PC-9 (cell line): Measurements from ENCODE around the gene SEL1L3. TPM values are rescaled to one million over a fixed set of nuclear protein-coding genes. Genes with fewer than 3 reads are reported as not detected.

Source experiments
- BruUV-seq: library from RNA; stranded (reverse); fragments of 400-500 nt; replicated peaks from 2 replicates; lab custom pipeline; 2021; lab: Mats Ljungman, UMichigan
- CTCF ChIA-PET: fragments of 300-600 bp; sonication (Branson Sonifier 250); formaldehyde crosslinking; loops from one replicate; lab custom pipeline; 2022; ENCODE audit warnings: antibody characterized with exemption; lab: Charles Lee
- POLR2A ChIA-PET: fragments of 300-600 bp; sonication (Branson Sonifier 250); formaldehyde crosslinking; loops from one replicate; lab custom pipeline; 2022; ENCODE audit warnings: antibody characterized with exemption; ENCODE audit not compliant: unreplicated experiment; lab: Charles Lee
- DNase-seq, 2 experiments: peaks; one replicate each; pipeline versions ENCODE4 v3.0.0 to v3.0.0-alpha.2; 2015 to 2022; ENCODE audit warnings: mixed read lengths in 1 of 2
- H2AFZ ChIP-seq: fragments of 200-600 bp; sonication (generic); 2 replicates; pipeline ENCODE4 v1.8.1; 2017; ENCODE audit warnings: antibody characterized with exemption
- H3F3A ChIP-seq: fragments of 200-600 bp; sonication (generic); 2 replicates; pipeline ENCODE4 v1.8.1; 2017; ENCODE audit warnings: antibody characterized with exemption, mild to moderate bottlenecking, low read depth; ENCODE audit not compliant: insufficient read depth
- H3K27ac ChIP-seq: fragments of 200-600 bp; sonication (generic); 2 replicates; pipeline ENCODE4 v1.6.1; 2016; ENCODE audit warnings: mixed run types
- H3K27me3 ChIP-seq: fragments of 200-600 bp; sonication (generic); 2 replicates; pipeline ENCODE4 v1.6.1; 2016; ENCODE audit warnings: low read depth, mixed run types; ENCODE audit not compliant: insufficient read depth
- H3K36me3 ChIP-seq: fragments of 200-600 bp; sonication (generic); 2 replicates; pipeline ENCODE4 v1.6.1; 2016; ENCODE audit warnings: low read depth, mixed run types
- H3K4me1 ChIP-seq: fragments of 200-600 bp; sonication (generic); replicated peaks from 2 replicates; pipeline ENCODE4 v1.6.1; 2016; ENCODE audit warnings: mixed run types; ENCODE audit not compliant: insufficient read depth
- H3K4me2 ChIP-seq: fragments of 200-600 bp; sonication (generic); 2 replicates; pipeline ENCODE4 v1.6.1; 2017; ENCODE audit warnings: mixed run types
- H3K4me3 ChIP-seq: fragments of 200-600 bp; sonication (generic); 2 replicates; pipeline ENCODE4 v1.6.1; 2016; ENCODE audit warnings: mixed run types
- H3K79me2 ChIP-seq: fragments of 200-600 bp; sonication (generic); 2 replicates; pipeline ENCODE4 v1.6.1; 2017; ENCODE audit warnings: low read depth, mixed run types
- H3K9me2 ChIP-seq: fragments of 200-600 bp; sonication (generic); 2 replicates; pipeline ENCODE4 v1.8.1; 2017; ENCODE audit warnings: mild to moderate bottlenecking; ENCODE audit not compliant: insufficient read depth
- H3K9me3 ChIP-seq: fragments of 200-600 bp; sonication (generic); 2 replicates; pipeline ENCODE4 v1.8.1; 2016; ENCODE audit warnings: low read depth; ENCODE audit not compliant: insufficient read depth
- H4K20me1 ChIP-seq: fragments of 200-600 bp; sonication (generic); 2 replicates; pipeline ENCODE4 v1.8.1; 2017; ENCODE audit not compliant: insufficient read depth
- CTCF ChIP-seq: fragments of 200-600 bp; sonication (generic); conservative IDR thresholded peaks from 2 replicates; pipeline ENCODE4 v1.6.1; 2017; ENCODE audit warnings: mixed run types, antibody characterized with exemption, mild to moderate bottlenecking, moderate library complexity
- EZH2 ChIP-seq: fragments of 200-600 bp; sonication (generic); IDR thresholded peaks from 2 replicates; pipeline ENCODE4 v1.8.0; 2017; ENCODE audit warnings: antibody characterized with exemption, low read depth
- intact Hi-C: fragments of 100-400 bp; cut with micrococcal nuclease; formaldehyde crosslinking; loops from one replicate; pipeline ENCODE4 v1.10.0; 2022; ENCODE audit not compliant: unreplicated experiment
- total RNA-seq: library from RNA; stranded (reverse); gene quantifications from 2 replicates; pipeline ENCODE4 v1.2.3, GENCODE V29; 2021

SEL1L3 gene
- total RNA-seq, 1 experiment from 2014 or later = 79.2 TPM

GRCh38 chr4:25776795-25777194 lies 86.0 kb downstream of the SEL1L3 start:
- CTCF ChIA-PET = no interaction called here
- Histone ChIP-seq H3K9me3 (no peaks in the 10 kb centered on the region), H3K4me1 (0 out of 2 replicates have a peak, but pooled peaks cover 3% of the 10 kb centered on the region), H3K36me3 (0 out of 2 replicates have a peak, but pooled peaks cover 15% of the 10 kb centered on the region), H3K4me2 (no peak overlapping the region), H3K4me3 (no peak overlapping the region), H3K79me2 (no peaks in the 10 kb centered on the region), H3K27ac (no peak overlapping the region), H2AFZ (no peak overlapping the region), H3K27me3 (no peaks in the 10 kb centered on the region), H3K9me2 (no peaks in the 10 kb centered on the region), H4K20me1 (no peaks in the 10 kb centered on the region), H3F3A (no peaks in the 10 kb centered on the region)
- DNase-seq = no peak
- no TSS peak for BruUV-seq
- POLR2A ChIA-PET = no interaction called here
- no peak for TF ChIP-seq CTCF
- TF ChIP-seq EZH2 = no peak
- intact Hi-C loops = no loop called here

GRCh38 chr4:25775166-25775565 lies 87.6 kb downstream of the SEL1L3 start:
- no peak overlapping the region for H2AFZ ChIP-seq
- intact Hi-C loops = no loop called here
- H3K36me3 ChIP-seq = 0 out of 2 replicates have a peak, but pooled peaks cover 15% of the 10 kb centered on the region
- ChIA-PET POLR2A (no interaction called here), CTCF (interaction anchor here (0.7 kb wide), 1 partner anchor 588 kb away, joined by 3 read pairs; no protein-coding TSS in a partner anchor)
- H3F3A ChIP-seq = no peaks in the 10 kb centered on the region
- H3K27ac ChIP-seq = no peak overlapping the region
- no peaks in the 10 kb centered on the region for H4K20me1 ChIP-seq
- H3K4me2 ChIP-seq = no peak overlapping the region
- no TSS peak for BruUV-seq
- DNase-seq = no peak
- no peak overlapping the region for H3K4me3 ChIP-seq
- H3K79me2 ChIP-seq = no peaks in the 10 kb centered on the region
- no peaks in the 10 kb centered on the region for H3K9me3 ChIP-seq
- TF ChIP-seq EZH2 (no peak), CTCF (no peak)
- 0 out of 2 replicates have a peak, but pooled peaks cover 3% of the 10 kb centered on the region for H3K4me1 ChIP-seq
- H3K27me3 ChIP-seq = no peaks in the 10 kb centered on the region
- H3K9me2 ChIP-seq = no peaks in the 10 kb centered on the region

- TF ChIP-seq CTCF (no peak), EZH2 (no peak)
- Histone ChIP-seq H3K9me3 (no peaks in the 10 kb centered on the region), H3K4me1 (no peaks in the 10 kb centered on the region), H3K9me2 (no peaks in the 10 kb centered on the region), H3K4me3 (no peak overlapping the region), H3K27ac (no peak overlapping the region), H3F3A (no peaks in the 10 kb centered on the region), H3K4me2 (no peak overlapping the region), H3K36me3 (0 out of 2 replicates have a peak, but pooled peaks cover 15% of the 10 kb centered on the region), H3K79me2 (no peaks in the 10 kb centered on the region), H2AFZ (no peak overlapping the region), H4K20me1 (no peaks in the 10 kb centered on the region), H3K27me3 (no peaks in the 10 kb centered on the region)
- intact Hi-C loops = no loop called here
- no TSS peak for BruUV-seq
- ChIA-PET POLR2A (no interaction called here), CTCF (no interaction called here)
- DNase-seq = no peak
These were observed 89.4 kb downstream of the SEL1L3 start for GRCh38 chr4:25773358-25773757.
